Endothelial cell of umbilical vein (primary cell): Measurements from ENCODE around the gene JCHAIN.

Source experiments
- MYC ChIP-seq: IDR thresholded peaks from one replicate; pipeline ENCODE4 v1.6.1; 2011; ENCODE audit warnings: mild to moderate bottlenecking, low read depth, low read length
- POLR2A ChIP-seq: IDR thresholded peaks from 2 replicates; pipeline ENCODE4 v1.6.1; 2012; ENCODE audit warnings: low read depth, mild to moderate bottlenecking, control low read depth, low read length
- POLR2AphosphoS5 ChIP-seq: IDR thresholded peaks from 2 replicates; pipeline ENCODE4 v1.6.1; 2012; ENCODE audit warnings: low read depth, mild to moderate bottlenecking, control low read depth, low read length, moderate library complexity; ENCODE audit not compliant: insufficient read depth
- TF ChIP-seq, protein P1 (sequence below), 2 donors: IDR thresholded peaks; 1 replicate in 1 of 2; 2 replicates in 1 of 2; pipeline ENCODE4 v1.5.1; 2011; ENCODE audit warnings: low read length in 2 of 2, mild to moderate bottlenecking in 2 of 2, moderate library complexity in 2 of 2, control low read depth in 1 of 2, inconsistent platforms in 1 of 2, low read depth in 1 of 2; ENCODE audit not compliant: insufficient read depth in 1 of 2; ENCODE audit errors: extremely low read depth in 1 of 2
- TF ChIP-seq, protein P2 (sequence below): IDR thresholded peaks from 2 replicates; pipeline ENCODE4 v1.6.1; 2011; ENCODE audit not compliant: insufficient read depth, insufficient read length

DNA sequence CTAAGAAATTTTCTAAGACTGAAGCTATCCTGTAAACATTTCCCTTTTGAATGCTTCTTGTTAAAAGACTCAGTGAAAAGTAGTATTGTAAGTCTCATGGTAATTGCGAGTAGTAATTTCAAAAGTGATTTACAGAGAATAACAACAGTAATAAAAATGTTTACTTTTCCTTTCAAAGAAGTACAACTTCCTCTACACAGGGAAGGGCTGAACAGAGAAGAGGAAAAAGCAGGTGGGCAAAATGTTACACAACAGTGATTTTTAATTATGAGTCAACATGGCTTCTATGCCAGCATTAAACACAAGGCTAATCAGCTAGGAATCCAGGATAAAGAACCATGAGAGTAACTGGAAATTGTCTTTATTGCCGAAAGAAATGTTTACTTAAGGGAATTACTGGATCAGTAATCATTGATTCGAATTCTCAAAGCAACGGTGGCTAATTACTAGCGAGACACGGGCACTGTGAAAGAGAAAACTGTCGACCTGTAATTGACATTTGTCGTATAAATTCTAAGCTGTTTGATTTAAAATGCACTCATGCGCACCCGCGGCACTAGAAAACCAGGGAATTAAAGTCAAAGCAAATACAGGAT, 37.4 kb upstream of the JCHAIN start:
- TF ChIP-seq, protein P1, sequence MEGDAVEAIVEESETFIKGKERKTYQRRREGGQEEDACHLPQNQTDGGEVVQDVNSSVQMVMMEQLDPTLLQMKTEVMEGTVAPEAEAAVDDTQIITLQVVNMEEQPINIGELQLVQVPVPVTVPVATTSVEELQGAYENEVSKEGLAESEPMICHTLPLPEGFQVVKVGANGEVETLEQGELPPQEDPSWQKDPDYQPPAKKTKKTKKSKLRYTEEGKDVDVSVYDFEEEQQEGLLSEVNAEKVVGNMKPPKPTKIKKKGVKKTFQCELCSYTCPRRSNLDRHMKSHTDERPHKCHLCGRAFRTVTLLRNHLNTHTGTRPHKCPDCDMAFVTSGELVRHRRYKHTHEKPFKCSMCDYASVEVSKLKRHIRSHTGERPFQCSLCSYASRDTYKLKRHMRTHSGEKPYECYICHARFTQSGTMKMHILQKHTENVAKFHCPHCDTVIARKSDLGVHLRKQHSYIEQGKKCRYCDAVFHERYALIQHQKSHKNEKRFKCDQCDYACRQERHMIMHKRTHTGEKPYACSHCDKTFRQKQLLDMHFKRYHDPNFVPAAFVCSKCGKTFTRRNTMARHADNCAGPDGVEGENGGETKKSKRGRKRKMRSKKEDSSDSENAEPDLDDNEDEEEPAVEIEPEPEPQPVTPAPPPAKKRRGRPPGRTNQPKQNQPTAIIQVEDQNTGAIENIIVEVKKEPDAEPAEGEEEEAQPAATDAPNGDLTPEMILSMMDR (IDR thresholded peaks at IDR 0.05; ENCODE audit: extremely low read depth in 1 of 2, insufficient read depth in 1 of 2, low read depth in 1 of 2, low read length in 2 of 2) = no peak
- no peak for TF ChIP-seq POLR2A
- no peak for TF ChIP-seq POLR2AphosphoS5
- TF ChIP-seq, protein P2, sequence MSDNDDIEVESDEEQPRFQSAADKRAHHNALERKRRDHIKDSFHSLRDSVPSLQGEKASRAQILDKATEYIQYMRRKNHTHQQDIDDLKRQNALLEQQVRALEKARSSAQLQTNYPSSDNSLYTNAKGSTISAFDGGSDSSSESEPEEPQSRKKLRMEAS = no peak
- no peak for TF ChIP-seq MYC
